GM23248 (cell line): ENCODE measurements around the gene NOP10. TPM values are rescaled to one million over a fixed set of nuclear protein-coding genes. Genes with fewer than 3 reads are reported as not detected.
A peak's percentile ranks its signal among the peaks of the same experiment; 100 is the strongest.

ENCODE experiments used
- DNase-seq: peaks from one replicate; pipeline ENCODE4 v3.0.0-alpha.2; 2015
- H2AFZ ChIP-seq: fragments of 200-600 bp; sonication (generic); 2 replicates; pipeline ENCODE4 v1.6.1; 2016; ENCODE audit warnings: antibody characterized with exemption
- H3F3A ChIP-seq: fragments of 200-600 bp; sonication (generic); 2 replicates; pipeline ENCODE4 v1.6.1; 2016; ENCODE audit warnings: mild to moderate bottlenecking, antibody characterized with exemption, mixed run types; ENCODE audit not compliant: insufficient read depth
- H3K27ac ChIP-seq: fragments of 200-600 bp; sonication (generic); 2 replicates; pipeline ENCODE4 v1.5.1; 2016; ENCODE audit warnings: mild to moderate bottlenecking
- H3K27me3 ChIP-seq: fragments of 200-600 bp; sonication (generic); replicated peaks from 2 replicates; pipeline ENCODE4 v1.6.1; 2016; ENCODE audit warnings: mild to moderate bottlenecking; ENCODE audit not compliant: insufficient read depth
- H3K36me3 ChIP-seq: fragments of 200-600 bp; sonication (generic); 2 replicates; pipeline ENCODE4 v1.6.1; 2016; ENCODE audit warnings: low read depth, mild to moderate bottlenecking
- H3K4me1 ChIP-seq: fragments of 200-600 bp; sonication (generic); 2 replicates; pipeline ENCODE4 v1.6.1; 2016; ENCODE audit warnings: mild to moderate bottlenecking; ENCODE audit not compliant: insufficient read depth
- H3K4me2 ChIP-seq: fragments of 200-600 bp; sonication (generic); one replicate; pipeline ENCODE4 v1.6.1; 2016; ENCODE audit warnings: mild to moderate bottlenecking; ENCODE audit not compliant: unreplicated experiment
- H3K4me3 ChIP-seq: fragments of 200-600 bp; sonication (generic); 2 replicates; pipeline ENCODE4 v1.5.1; 2016; ENCODE audit warnings: mild to moderate bottlenecking
- H3K79me2 ChIP-seq: fragments of 200-600 bp; sonication (generic); 2 replicates; pipeline ENCODE4 v1.6.1; 2016; ENCODE audit warnings: mild to moderate bottlenecking; ENCODE audit not compliant: insufficient read depth
- H3K9ac ChIP-seq: fragments of 200-600 bp; sonication (generic); 2 replicates; pipeline ENCODE4 v1.6.1; 2016; ENCODE audit warnings: mild to moderate bottlenecking
- H3K9me2 ChIP-seq: fragments of 200-600 bp; sonication (generic); 2 replicates; pipeline ENCODE4 v1.6.1; 2016; ENCODE audit warnings: mixed run types, mild to moderate bottlenecking, moderate library complexity; ENCODE audit not compliant: insufficient read depth
- H3K9me3 ChIP-seq: fragments of 200-600 bp; sonication (generic); one replicate; pipeline ENCODE4 v1.6.1; 2017; ENCODE audit warnings: low read depth
- H4K20me1 ChIP-seq: fragments of 200-600 bp; sonication (generic); 2 replicates; pipeline ENCODE4 v1.6.0; 2016; ENCODE audit not compliant: insufficient read depth
- EZH2 ChIP-seq: fragments of 200-600 bp; sonication (generic); IDR thresholded peaks from 2 replicates; pipeline ENCODE4 v1.6.1; 2018; ENCODE audit warnings: antibody characterized with exemption, mild to moderate bottlenecking; ENCODE audit not compliant: insufficient read depth, poor library complexity, severe bottlenecking
- EZH2phosphoT487 ChIP-seq: fragments of 200-600 bp; sonication (generic); IDR thresholded peaks from 2 replicates; pipeline ENCODE4 v1.6.1; 2018; ENCODE audit warnings: antibody characterized with exemption, moderate library complexity, mild to moderate bottlenecking, low read depth; ENCODE audit not compliant: insufficient read depth
- WGBS, 2 experiments: methylation state at CpG; one replicate each; pipeline ENCODE4 v1.1.6; 2015 to 2017; ENCODE audit warnings: low lambda C conversion rate in 2 of 2, low coverage in 1 of 2; ENCODE audit errors: missing lambda C conversion rate in 2 of 2; 5-methylcytosine and 5-hydroxymethylcytosine counted together
- in situ Hi-C: fragments of 300-500 bp; cut with MboI; formaldehyde crosslinking; loops from 2 replicates; pipeline ENCODE4 v1.15.0; 2020
- polyA plus RNA-seq: library from polyadenylated mRNA; unstranded; fragments of >200 nt; fragmentation: Nextera tagmentation; extraction: Ambion mirVana; gene quantifications from 2 replicates; pipeline ENCODE4 v1.2.1, GENCODE V29; 2016
- total RNA-seq: library from RNA; depleted of rRNA; stranded (reverse); fragments of >200 nt; shearing (Covaris generic); gene quantifications from 2 replicates; pipeline ENCODE4 v1.2.3, GENCODE V29; 2014

NOP10 gene
- total and polyA plus RNA-seq, 2 experiments from 2014 or later = 208 to 425 TPM

GRCh38 chr15:34318277-34319079 is 24.5 kb downstream of the NOP10 start:
- H3K4me3 ChIP-seq = peak overlapping the region; percentile 77
- WGBS, 2 experiments = 3 to 4% methylated on average over 10 of the region's 10 CpGs
- no peaks in the 10 kb centered on the region for H3K9me3 ChIP-seq
- 0 out of 2 replicates have a peak, but pooled peaks cover 17% of the 10 kb centered on the region for H3K4me1 ChIP-seq
- in situ Hi-C loops = no loop called here
- no peaks in the 10 kb centered on the region for H3K9me2 ChIP-seq
- peak; percentile 88 for DNase-seq
- TF ChIP-seq EZH2 = no peak
- TF ChIP-seq EZH2phosphoT487 = no peak
- H3K27me3 ChIP-seq = no peaks in the 10 kb centered on the region
- H3K9ac ChIP-seq = peak overlapping the region; percentile 78
- H3K36me3 ChIP-seq = no peaks in the 10 kb centered on the region
- H3K79me2 ChIP-seq = peaks cover 45% of the 10 kb centered on the region
- peak overlapping the region; percentile 89 for H2AFZ ChIP-seq
- no peaks in the 10 kb centered on the region for H3F3A ChIP-seq
- peak overlapping the region; percentile 33 for H3K27ac ChIP-seq
- H4K20me1 ChIP-seq = no peaks in the 10 kb centered on the region
- H3K4me2 ChIP-seq = peak overlapping the region; percentile 83

- peaks cover 50% of the 10 kb centered on the region for H3K79me2 ChIP-seq
These were observed 28.1 kb downstream of the NOP10 start for GRCh38 chr15:34314491-34315490.

GRCh38 chr15:34311563-34311962 is 31.4 kb downstream of the NOP10 start:
- Histone ChIP-seq H3K36me3 (no peaks in the 10 kb centered on the region), H3K4me3 (no peak overlapping the region), H3K9me2 (no peaks in the 10 kb centered on the region), H3K27ac (no peak overlapping the region), H3K27me3 (no peaks in the 10 kb centered on the region), H3K9ac (no peak overlapping the region), H2AFZ (no peak overlapping the region), H3K4me2 (no peak overlapping the region), H4K20me1 (no peaks in the 10 kb centered on the region), H3K9me3 (no peaks in the 10 kb centered on the region), H3F3A (no peaks in the 10 kb centered on the region), H3K79me2 (peaks cover 41% of the 10 kb centered on the region), H3K4me1 (0 out of 2 replicates have a peak, but pooled peaks cover 8% of the 10 kb centered on the region)
- TF ChIP-seq EZH2phosphoT487 (no peak), EZH2 (no peak)
- WGBS, 2 experiments = 92 to 93% methylated on average over 1 of the region's 1 CpG
- DNase-seq = peak; percentile 9
- in situ Hi-C loops = no loop called here

More at GRCh38 chr15:34314491-34315490, 28.1 kb downstream of the NOP10 start:
- no peaks in the 10 kb centered on the region for H4K20me1 ChIP-seq
- no peak overlapping the region for H2AFZ ChIP-seq
- H3K4me2 ChIP-seq = no peak overlapping the region
- no peaks in the 10 kb centered on the region for H3K9me3 ChIP-seq
- 56 to 65% methylated on average over 3 of the region's 3 CpGs for WGBS, 2 experiments
- H3F3A ChIP-seq = no peaks in the 10 kb centered on the region
- TF ChIP-seq EZH2 (no peak), EZH2phosphoT487 (no peak)
- H3K9ac ChIP-seq = no peak overlapping the region
- no peak overlapping the region for H3K27ac ChIP-seq
- H3K4me3 ChIP-seq = no peak overlapping the region
- no peaks in the 10 kb centered on the region for H3K9me2 ChIP-seq
- H3K36me3 ChIP-seq = no peaks in the 10 kb centered on the region
- peak; percentile 51 for DNase-seq
- 0 out of 2 replicates have a peak, but pooled peaks cover 17% of the 10 kb centered on the region for H3K4me1 ChIP-seq
- H3K27me3 ChIP-seq = no peaks in the 10 kb centered on the region
- in situ Hi-C loops = no loop called here

GRCh38 chr15:34304613-34305012 is 38.3 kb downstream of the NOP10 start:
- peak; percentile 65 for DNase-seq

More at GRCh38 chr15:34304613-34305012, 38.3 kb downstream of the NOP10 start:
- peaks cover 21% of the 10 kb centered on the region; the same call in 1 of the 2 replicates for H3K79me2 ChIP-seq
- in situ Hi-C loops = no loop called here
- H3K27ac ChIP-seq = peak overlapping the region; percentile 44
- no peaks in the 10 kb centered on the region for H3K36me3 ChIP-seq
- no peaks in the 10 kb centered on the region for H3K9me3 ChIP-seq
- H3K4me1 ChIP-seq = peaks cover 12% of the 10 kb centered on the region
- peak overlapping the region; percentile 1 for H3K4me2 ChIP-seq
- no peaks in the 10 kb centered on the region for H3K9me2 ChIP-seq
- no peak overlapping the region for H3K9ac ChIP-seq
- no peak overlapping the region for H2AFZ ChIP-seq
- TF ChIP-seq EZH2phosphoT487 (no peak), EZH2 (no peak)
- H3K4me3 ChIP-seq = no peak overlapping the region
- H3K27me3 ChIP-seq = no peaks in the 10 kb centered on the region
- H4K20me1 ChIP-seq = no peaks in the 10 kb centered on the region
- no peaks in the 10 kb centered on the region for H3F3A ChIP-seq
